ENCODE results near the gene PKDREJ. TPM values are rescaled to one million over a fixed set of nuclear protein-coding genes. Genes with fewer than 3 reads are reported as not detected.

The PKDREJ gene
- total RNA-seq, 1 experiment from 2014 or later, result not detected

- ChIA-PET POLR2A (no interaction called here), CTCF (no interaction called here)
- Histone ChIP-seq H3K9me3 (ENCODE audit: control insufficient read depth, insufficient read depth, low read depth, low read length) (no peaks in the 10 kb centered on the region), H3K27me3 (ENCODE audit: control insufficient read depth, insufficient read depth, low read length) (no peaks in the 10 kb centered on the region), H3K4me3 (ENCODE audit: low read depth in 2 of 2, low read length in 2 of 2) (no peak overlapping the region), H3K4me1 (ENCODE audit: control insufficient read depth, insufficient read depth, low read length) (no peaks in the 10 kb centered on the region), H3K27ac (ENCODE audit: low read length) (no peak overlapping the region), H3K36me3 (ENCODE audit: control insufficient read depth, insufficient read depth, low read length) (0 out of 2 replicates have a peak, but pooled peaks cover 2% of the 10 kb centered on the region)
- ATAC-seq (no peak), DNase-seq (ENCODE audit: low read depth, low spot score) (no peak)
- intact Hi-C loops (cut with micrococcal nuclease; ENCODE audit: unreplicated experiment) (no loop called here), in situ Hi-C loops (cut with HindIII; ENCODE audit: low pct_unique_long_range_greater_than_20kb, low sequenced_read_pairs) (no loop called here)
- no TSS peak for BruUV-seq (replicated peaks)
- TF ChIP-seq, protein P1, sequence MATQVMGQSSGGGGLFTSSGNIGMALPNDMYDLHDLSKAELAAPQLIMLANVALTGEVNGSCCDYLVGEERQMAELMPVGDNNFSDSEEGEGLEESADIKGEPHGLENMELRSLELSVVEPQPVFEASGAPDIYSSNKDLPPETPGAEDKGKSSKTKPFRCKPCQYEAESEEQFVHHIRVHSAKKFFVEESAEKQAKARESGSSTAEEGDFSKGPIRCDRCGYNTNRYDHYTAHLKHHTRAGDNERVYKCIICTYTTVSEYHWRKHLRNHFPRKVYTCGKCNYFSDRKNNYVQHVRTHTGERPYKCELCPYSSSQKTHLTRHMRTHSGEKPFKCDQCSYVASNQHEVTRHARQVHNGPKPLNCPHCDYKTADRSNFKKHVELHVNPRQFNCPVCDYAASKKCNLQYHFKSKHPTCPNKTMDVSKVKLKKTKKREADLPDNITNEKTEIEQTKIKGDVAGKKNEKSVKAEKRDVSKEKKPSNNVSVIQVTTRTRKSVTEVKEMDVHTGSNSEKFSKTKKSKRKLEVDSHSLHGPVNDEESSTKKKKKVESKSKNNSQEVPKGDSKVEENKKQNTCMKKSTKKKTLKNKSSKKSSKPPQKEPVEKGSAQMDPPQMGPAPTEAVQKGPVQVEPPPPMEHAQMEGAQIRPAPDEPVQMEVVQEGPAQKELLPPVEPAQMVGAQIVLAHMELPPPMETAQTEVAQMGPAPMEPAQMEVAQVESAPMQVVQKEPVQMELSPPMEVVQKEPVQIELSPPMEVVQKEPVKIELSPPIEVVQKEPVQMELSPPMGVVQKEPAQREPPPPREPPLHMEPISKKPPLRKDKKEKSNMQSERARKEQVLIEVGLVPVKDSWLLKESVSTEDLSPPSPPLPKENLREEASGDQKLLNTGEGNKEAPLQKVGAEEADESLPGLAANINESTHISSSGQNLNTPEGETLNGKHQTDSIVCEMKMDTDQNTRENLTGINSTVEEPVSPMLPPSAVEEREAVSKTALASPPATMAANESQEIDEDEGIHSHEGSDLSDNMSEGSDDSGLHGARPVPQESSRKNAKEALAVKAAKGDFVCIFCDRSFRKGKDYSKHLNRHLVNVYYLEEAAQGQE (IDR thresholded peaks at IDR 0.05; ENCODE audit: insufficient read depth in 1 of 2, low read depth in 2 of 2, low read length in 1 of 2), result no peak
- no peak for TF ChIP-seq TCF7L2 (IDR thresholded peaks at IDR 0.05; ENCODE audit: low read depth, low read length)
- TF ChIP-seq SIN3A (IDR thresholded peaks at IDR 0.05; ENCODE audit: borderline replicate concordance, insufficient read depth, low read depth, low read length), result no peak
- TF ChIP-seq, protein P2, sequence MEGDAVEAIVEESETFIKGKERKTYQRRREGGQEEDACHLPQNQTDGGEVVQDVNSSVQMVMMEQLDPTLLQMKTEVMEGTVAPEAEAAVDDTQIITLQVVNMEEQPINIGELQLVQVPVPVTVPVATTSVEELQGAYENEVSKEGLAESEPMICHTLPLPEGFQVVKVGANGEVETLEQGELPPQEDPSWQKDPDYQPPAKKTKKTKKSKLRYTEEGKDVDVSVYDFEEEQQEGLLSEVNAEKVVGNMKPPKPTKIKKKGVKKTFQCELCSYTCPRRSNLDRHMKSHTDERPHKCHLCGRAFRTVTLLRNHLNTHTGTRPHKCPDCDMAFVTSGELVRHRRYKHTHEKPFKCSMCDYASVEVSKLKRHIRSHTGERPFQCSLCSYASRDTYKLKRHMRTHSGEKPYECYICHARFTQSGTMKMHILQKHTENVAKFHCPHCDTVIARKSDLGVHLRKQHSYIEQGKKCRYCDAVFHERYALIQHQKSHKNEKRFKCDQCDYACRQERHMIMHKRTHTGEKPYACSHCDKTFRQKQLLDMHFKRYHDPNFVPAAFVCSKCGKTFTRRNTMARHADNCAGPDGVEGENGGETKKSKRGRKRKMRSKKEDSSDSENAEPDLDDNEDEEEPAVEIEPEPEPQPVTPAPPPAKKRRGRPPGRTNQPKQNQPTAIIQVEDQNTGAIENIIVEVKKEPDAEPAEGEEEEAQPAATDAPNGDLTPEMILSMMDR (IDR thresholded peaks at IDR 0.05), result no peak
- TF ChIP-seq POLR2AphosphoS5 (IDR thresholded peaks at IDR 0.05; ENCODE audit: low read depth, low read length), result no peak
These were observed 15.8 kb upstream of the PKDREJ start for GRCh38 chr22:46278656-46279645.

DNA sequence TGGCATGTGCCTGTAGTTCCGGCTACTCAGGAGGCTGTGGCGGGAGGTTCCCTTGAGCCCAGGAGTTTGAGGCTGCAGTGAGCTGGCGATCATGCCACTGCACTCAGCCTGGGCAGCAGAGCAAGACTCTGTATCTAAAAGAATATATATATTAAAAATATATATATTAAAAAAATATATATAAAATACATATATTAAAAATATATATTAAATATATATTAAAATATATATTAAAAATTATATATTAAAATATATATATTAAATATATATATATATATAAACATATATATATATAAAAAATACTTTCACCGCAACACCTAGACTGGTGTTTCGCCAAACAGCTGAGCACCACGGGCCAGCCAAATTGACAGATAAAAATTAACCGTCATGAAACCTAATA is 13.4 kb upstream of the PKDREJ start:
- Histone ChIP-seq H3K4me3 (ENCODE audit: low read depth in 2 of 2, low read length in 2 of 2) (no peak overlapping the region), H3K4me1 (ENCODE audit: control insufficient read depth, insufficient read depth, low read length) (no peaks in the 10 kb centered on the region), H3K27ac (ENCODE audit: low read length) (no peak overlapping the region), H3K27me3 (ENCODE audit: control insufficient read depth, insufficient read depth, low read length) (no peaks in the 10 kb centered on the region), H3K9me3 (ENCODE audit: control insufficient read depth, insufficient read depth, low read depth, low read length) (no peaks in the 10 kb centered on the region), H3K36me3 (ENCODE audit: control insufficient read depth, insufficient read depth, low read length) (0 out of 2 replicates have a peak, but pooled peaks cover 2% of the 10 kb centered on the region)
- ChIA-PET CTCF (no interaction called here), POLR2A (no interaction called here)
- in situ Hi-C loops (cut with HindIII; ENCODE audit: low pct_unique_long_range_greater_than_20kb, low sequenced_read_pairs), result no loop called here
- BruUV-seq (replicated peaks), result no TSS peak
- TF ChIP-seq TCF7L2 (IDR thresholded peaks at IDR 0.05; ENCODE audit: low read depth, low read length) (no peak), SIN3A (IDR thresholded peaks at IDR 0.05; ENCODE audit: borderline replicate concordance, insufficient read depth, low read depth, low read length) (no peak), POLR2AphosphoS5 (IDR thresholded peaks at IDR 0.05; ENCODE audit: low read depth, low read length) (no peak)
- TF ChIP-seq, protein P1 (IDR thresholded peaks at IDR 0.05; ENCODE audit: insufficient read depth in 1 of 2, low read depth in 2 of 2, low read length in 1 of 2), result no peak
- TF ChIP-seq, protein P2 (IDR thresholded peaks at IDR 0.05), result no peak
- DNase-seq (ENCODE audit: low read depth, low spot score) (no peak), ATAC-seq (no peak)
- intact Hi-C loops (cut with micrococcal nuclease; ENCODE audit: unreplicated experiment), result no loop called here
